Colon (tissue), 2 donors: ENCODE measurements around the gene S100A11.

ENCODE experiments used
- FAIRE-seq: peaks from 2 replicates; lab custom pipeline; 2012; peaks lifted over from hg19 to GRCh38; lab: Jason Lieb, UNC
- donor health status: control.
- donor health status: control.

S100A11 gene

DNA sequence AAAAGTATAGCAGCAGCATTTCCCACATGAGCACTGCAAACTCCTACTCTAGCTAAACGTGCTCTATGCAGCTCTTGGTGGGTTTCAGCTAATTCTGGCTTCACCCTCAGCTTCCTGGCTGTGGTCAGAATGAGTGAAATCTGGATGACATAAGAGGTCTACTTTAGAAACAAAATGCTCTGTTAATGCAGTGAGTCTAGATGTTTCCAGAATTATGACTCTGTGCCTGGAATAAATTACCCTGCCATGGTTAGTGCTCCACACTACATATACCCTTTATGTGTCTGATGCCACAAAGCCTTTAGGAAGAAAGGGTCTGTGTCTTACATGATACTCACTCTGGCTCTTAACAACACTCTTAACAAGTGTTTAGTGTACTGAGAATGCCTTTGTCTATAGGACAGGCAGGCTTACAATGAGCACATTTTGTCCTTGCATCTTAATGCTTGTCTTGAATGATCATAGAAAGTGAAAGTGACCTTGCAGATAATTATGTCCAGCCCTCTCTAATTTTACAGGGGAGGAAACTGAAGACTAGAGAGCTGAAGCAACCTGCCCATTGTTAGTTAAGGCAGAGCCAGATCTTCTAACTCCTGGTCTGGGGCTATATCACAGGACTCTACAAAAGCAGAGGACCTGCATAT lies 52.4 kb downstream of the S100A11 start:
- FAIRE-seq, result no peak
